SK-MEL-5 (cell line): ENCODE measurements around the gene RSPH4A. TPM values are rescaled to one million over a fixed set of nuclear protein-coding genes. Genes with fewer than 3 reads are reported as not detected.
"Not testable (repeated sequence)": the region's sequence is repeated elsewhere in the genome, so short reads cannot be mapped to it uniquely, and the experiment has no call there.

Experiments used
- DNase-seq: peaks from one replicate; pipeline ENCODE4 v3.0.0-alpha.2; 2016; ENCODE audit warnings: low read depth, low spot score
- in situ Hi-C: cut with HindIII; loops from 2 replicates; pipeline ENCODE4 v1.10.0; 2016; ENCODE audit warnings: low sequenced_read_pairs, high pct_unique_total_duplicates, low pct_unique_long_range_greater_than_20kb
- total RNA-seq: library from RNA; depleted of rRNA; stranded (reverse); fragments of >200 nt; shearing (Covaris generic); gene quantifications from 2 replicates; pipeline ENCODE4 v1.2.3, GENCODE V29; 2014

The RSPH4A gene
- total RNA-seq, 1 experiment from 2014 or later: not detected

DNA sequence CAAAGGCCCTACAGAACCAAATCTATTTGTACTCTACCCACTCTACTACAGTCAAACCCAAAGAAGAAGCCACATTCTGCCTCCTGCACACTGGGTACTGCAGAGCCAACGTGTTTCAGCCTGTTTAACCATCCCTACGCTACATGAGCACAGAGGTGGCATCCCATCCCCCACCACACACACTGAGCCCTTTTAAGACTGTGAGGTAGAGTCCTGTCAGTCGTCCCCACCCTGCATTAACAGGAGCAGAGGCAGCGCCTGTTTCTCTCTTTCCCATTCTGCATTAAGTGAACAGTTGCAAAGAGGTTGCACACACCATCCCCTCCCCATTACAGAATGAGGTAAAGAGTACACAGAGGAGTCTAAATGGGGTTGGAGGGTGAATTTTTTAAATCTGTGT is 5.2 kb upstream of the RSPH4A start:
- DNase-seq: no peak
- in situ Hi-C loops: no loop called here

DNA sequence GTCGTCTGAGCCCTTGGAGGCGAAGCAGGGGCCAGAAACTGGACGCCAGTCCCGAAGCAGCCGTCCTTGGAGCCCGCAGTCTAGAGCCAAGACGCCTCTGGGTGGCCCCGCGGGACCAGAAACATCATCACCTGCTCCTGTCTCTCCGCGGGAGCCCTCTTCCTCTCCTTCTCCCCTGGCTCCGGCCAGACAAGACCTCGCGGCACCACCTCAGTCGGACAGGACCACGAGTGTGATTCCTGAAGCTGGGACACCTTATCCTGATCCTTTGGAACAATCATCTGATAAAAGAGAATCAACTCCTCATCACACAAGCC is 416 bp downstream of the RSPH4A start:
- no peak for DNase-seq
- in situ Hi-C loops: no loop called here

DNA sequence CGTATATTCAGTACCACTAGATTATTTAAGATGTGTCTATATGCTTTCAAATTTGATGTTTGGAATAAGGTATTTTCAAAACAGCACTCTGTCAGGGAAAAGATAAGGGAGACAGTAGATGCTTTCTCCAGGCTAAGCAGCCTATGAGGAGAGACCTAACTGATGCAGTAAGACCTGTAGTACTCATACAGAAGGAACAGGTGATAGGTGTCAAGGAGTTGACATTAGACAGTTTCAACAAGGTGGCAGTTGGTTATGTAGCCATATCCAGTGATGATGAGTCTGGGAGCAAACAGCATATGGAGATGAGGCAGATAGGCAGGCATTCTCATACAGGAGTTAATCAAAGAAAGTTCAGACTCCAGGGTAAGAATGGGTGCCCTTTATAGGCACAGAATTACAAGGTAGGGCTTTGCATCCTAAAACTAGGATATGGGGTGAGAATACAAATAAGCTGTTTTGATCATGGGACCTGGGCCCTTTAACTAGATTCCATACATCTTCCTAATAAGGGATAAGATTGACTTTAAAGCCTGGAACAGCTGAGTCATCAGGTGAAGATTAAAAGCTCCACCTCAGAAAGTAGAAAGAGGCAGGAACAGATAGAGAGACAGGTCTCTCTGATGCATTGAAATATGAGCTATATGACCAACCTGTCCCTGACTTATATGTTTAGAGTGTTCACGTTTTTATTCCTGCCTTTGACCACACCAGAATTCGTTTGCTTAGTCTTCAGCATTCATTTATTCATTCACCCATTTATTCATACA is 7.9 kb downstream of the RSPH4A start:
- in situ Hi-C loops: no loop called here
- no peak for DNase-seq

- in situ Hi-C loops: no loop called here
- no peak for DNase-seq
These were observed 9.6 kb downstream of the RSPH4A start for GRCh38 chr6:116625872-116626271.

GRCh38 chr6:116629563-116629981 is 13.3 kb downstream of the RSPH4A start:
- no peak for DNase-seq
- in situ Hi-C loops: no loop called here

DNA sequence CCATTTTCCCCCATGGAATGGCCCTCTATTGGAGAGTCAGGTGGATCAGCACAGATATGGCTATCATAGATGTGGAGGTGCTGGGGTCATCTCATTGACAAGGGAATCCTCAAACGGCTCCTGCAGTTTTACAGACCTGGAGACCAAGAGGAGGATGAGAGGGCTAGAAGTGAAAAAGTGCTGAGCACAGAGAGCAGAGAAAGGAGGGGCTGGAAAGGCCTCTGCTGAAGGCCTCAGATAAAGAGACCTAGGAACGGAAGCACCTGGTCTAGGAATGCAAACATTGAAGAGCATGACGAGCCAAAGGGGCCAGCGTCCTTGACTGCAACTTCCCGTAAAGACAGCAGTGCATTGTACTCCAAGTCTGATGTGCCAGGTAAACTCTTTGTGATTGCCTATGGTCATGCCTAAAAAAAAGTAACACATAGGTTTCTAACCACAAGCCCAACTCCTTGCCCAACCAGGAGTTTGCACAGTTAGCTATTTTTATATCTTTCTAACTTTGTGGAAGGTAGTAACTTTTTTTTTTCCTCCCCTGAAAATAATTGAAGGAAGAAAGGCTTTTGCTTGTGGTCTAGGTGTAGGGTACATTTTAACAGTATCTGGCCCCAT is 15.2 kb downstream of the RSPH4A start:
- no peak for DNase-seq
- in situ Hi-C loops: no loop called here

DNA sequence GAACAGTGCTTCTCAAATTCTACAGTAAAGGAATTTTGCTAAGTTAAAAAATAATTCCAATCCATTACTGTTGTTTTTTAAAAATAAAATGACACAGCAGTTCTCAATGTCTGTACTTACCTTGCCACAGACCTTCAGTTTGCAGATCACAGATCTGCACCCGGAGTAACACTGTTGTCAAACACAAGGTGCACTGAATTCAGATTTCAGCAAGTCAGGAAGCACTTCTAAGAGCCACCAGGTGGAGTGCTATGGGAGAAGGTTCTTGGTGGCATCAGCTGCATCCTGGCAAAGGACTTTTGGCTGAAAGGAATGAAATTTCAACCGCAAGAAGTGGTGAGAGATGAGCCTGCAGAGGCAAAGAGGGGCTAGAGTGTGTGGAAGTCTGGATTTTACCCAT is 17.4 kb downstream of the RSPH4A start:
- peak; percentile 15 for DNase-seq
- in situ Hi-C loops: no loop called here

DNA sequence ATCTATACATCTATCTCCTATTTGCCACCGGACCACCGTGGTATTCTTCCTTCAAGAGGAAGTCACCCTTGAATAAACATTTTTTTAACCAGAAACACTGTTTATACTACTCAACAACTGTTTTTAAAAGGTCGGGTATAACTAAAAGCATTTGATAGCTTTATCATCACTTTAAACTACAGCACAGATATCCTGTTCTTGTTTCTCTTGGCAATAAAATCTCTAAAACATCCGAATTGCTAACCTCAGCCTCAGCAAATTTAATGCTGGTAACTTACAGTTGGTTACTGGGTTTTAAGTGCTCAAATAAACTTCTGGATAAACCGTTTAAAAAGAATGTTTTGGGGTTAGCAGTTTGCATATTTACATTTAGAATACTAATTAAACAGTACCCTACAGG is 31.9 kb downstream of the RSPH4A start:
- no peak for DNase-seq
- in situ Hi-C loops: no loop called here

GRCh38 chr6:116649129-116649528 is 32.9 kb downstream of the RSPH4A start:
- in situ Hi-C loops: no loop called here
- DNase-seq: no peak

DNA sequence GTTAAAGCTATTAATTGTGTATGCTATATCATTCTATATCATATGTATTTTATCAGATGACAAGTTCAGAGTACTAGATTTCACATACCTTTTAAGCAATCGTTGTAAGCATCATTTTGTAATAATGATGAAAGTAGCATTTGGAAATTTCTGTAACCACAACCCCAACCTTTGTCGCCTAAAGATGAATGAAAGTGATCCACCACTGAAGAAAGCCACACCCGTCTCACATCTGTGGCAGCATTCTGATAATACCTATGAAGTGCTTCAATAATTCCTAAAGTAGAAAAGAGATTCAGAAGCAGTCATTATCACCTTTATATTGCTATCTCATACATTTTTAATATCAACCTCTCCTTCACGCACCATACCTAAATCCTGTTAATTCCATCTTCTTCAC is 35.6 kb downstream of the RSPH4A start:
- no peak for DNase-seq
- in situ Hi-C loops: no loop called here

DNA sequence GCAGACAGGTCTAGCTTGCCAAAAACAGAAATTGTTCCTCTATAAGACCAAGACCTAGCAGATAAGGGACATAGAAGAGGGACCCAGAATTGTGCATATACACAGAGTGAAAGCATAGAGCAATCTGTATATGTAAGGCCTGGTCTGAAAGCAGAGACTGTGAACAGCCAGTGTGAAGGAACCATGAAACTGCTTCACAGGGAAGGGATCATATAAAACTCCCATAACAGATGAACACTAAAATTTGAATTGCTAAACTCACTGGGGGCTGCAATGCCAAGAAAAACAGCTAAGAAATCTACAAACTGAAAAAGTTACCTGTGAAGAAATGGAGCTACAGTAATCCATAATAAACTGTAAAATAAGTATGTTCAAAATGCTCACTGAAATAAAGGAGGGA is 45.3 kb downstream of the RSPH4A start:
- DNase-seq: no peak
- in situ Hi-C loops: no loop called here

- no peak for DNase-seq
- in situ Hi-C loops: no loop called here
These were observed 45.9 kb downstream of the RSPH4A start for GRCh38 chr6:116662202-116662601.

DNA sequence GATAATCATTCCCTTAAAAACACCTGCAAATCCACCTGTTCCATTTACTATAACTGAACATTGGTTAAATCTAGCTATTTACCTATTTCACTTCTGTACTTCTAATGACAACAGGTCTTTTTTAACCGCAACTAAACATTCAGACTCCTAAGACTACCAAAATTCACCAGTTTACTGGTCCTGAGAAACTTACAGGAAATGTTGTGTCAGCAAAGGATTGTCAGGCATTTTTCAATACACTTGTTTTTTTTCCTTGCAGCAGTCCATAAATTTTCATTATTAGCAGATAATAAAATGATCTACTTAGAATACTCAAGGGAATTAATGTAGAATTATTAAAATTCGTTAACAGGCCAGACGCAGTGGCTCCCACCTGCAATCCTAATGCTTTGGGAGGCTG is 47.0 kb downstream of the RSPH4A start:
- DNase-seq: no peak
- in situ Hi-C loops: no loop called here

- in situ Hi-C loops, DNase-seq: not testable (repeated sequence)
These were observed 47.9 kb downstream of the RSPH4A start for GRCh38 chr6:116664169-116664568.

GRCh38 chr6:116665464-116665863 is 49.2 kb downstream of the RSPH4A start:
- no peak for DNase-seq
- in situ Hi-C loops: no loop called here

DNA sequence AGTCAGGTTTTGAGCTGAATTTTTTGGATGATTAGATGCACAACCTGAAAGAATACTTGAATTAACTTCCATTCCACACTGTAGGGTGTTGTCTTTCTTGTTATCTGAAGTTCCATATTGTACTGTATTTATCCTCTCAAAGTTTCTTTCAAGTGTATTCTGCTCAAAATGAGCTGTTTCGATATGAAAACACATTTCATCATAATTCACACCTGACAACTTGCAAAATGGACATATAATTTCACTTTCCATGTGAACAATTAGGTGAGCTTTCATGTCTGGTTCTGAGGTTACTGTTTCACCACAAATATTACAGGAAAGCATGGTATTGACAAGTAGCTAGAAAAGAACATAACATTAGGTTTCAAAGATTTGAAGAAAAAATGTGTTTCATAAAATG is 50.6 kb downstream of the RSPH4A start:
- in situ Hi-C loops: no loop called here
- no peak for DNase-seq

DNA sequence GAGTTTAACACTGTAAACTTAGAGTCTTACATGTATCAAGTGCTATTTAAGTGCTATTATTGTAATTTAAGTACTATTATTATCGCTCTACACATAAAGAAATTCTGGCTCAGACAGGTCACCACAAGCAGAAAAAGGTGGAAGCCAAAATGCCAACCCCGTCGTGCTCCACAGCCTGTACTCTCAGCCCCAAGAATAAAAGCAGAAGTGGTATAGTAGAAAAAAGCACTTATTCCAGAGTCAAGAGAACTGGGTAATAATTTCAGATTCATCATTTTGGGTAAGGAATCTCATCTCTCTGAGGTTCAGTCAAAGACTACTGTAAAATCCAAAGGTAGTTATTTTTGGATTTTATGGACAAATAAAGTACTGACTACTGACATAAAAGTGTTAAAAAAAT is 51.3 kb downstream of the RSPH4A start:
- in situ Hi-C loops: no loop called here

DNA sequence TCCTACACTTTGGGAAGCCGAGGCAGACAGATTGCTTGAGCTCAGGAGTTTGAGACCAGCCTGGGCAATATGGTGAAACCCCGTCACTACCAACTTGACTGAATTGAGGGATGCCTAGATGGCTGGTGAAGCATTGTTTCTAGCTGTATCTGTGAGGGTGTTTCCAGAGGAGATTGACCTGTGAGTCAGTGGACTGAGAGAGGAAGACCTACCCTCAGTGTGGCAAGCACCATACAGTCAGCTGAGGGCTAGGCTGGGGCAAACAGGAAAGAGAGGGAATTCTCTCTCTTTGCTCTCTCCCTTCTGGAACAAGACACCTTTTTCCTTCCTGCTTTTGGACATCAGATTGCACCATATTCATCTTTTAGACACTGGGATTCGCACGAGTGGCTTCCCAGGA is 56.0 kb downstream of the RSPH4A start:
- in situ Hi-C loops: no loop called here
- no peak for DNase-seq

More for the DNA sequence above, 51.3 kb downstream of the RSPH4A start:
- no peak for DNase-seq

GRCh38 chr6:116676021-116676420 is 59.7 kb downstream of the RSPH4A start:
- no peak for DNase-seq
- in situ Hi-C loops: no loop called here
